ENCODE data around the gene NOL9.

DNA sequence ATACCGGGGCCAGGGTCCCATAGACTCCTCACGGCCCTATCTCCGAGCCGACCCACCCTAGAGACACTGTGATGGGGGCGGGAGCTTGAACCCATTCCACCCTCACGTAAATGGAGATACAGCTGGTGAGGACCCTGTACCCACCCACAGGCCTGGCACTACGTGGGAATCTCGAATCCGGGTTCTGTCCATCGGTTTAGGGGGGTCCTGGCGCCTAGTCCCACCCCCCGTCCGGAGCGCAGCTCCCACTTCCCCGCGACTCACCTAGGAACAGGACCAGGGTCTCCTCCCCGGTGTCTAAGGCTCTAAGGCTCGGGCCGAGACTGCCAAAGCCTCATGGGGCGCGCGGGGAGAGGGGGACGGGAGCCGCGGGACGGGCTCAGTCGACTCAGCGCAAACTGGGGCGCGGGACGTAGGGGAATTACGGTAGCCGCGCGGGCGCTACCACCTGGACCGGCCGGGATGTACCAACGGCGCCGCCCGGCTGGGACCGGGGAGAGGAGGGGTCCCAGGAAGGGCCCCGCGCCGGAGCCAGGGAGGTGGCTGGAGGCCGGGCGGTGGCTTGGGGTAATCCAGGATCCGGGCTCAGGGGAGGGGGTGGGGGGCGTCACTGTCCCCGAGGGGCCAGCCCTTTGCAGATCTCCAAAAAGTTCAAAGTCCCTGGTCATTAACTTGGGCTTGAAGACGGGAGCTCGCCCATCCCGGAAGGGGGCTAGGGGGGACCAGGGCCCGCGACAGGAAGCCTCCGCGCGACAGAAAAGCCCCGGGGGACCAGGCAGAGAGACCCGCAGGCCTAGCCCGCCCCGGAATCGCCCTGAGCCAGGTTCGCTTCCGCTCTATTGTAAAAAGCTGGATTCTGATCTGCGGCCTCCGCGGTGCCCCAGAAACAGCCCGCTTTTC lies 63.9 kb downstream of the NOL9 start:
- TF ChIP-seq, protein P1, sequence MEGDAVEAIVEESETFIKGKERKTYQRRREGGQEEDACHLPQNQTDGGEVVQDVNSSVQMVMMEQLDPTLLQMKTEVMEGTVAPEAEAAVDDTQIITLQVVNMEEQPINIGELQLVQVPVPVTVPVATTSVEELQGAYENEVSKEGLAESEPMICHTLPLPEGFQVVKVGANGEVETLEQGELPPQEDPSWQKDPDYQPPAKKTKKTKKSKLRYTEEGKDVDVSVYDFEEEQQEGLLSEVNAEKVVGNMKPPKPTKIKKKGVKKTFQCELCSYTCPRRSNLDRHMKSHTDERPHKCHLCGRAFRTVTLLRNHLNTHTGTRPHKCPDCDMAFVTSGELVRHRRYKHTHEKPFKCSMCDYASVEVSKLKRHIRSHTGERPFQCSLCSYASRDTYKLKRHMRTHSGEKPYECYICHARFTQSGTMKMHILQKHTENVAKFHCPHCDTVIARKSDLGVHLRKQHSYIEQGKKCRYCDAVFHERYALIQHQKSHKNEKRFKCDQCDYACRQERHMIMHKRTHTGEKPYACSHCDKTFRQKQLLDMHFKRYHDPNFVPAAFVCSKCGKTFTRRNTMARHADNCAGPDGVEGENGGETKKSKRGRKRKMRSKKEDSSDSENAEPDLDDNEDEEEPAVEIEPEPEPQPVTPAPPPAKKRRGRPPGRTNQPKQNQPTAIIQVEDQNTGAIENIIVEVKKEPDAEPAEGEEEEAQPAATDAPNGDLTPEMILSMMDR (IDR thresholded peaks at IDR 0.05; ENCODE audit: insufficient read depth, low read depth, low read length) = no peak
- no peak for TF ChIP-seq EZH2 (IDR thresholded peaks at IDR 0.05; ENCODE audit: insufficient read depth, low read length)

Measured in astrocyte (in vitro differentiated cells and primary cell).